Upper lobe of left lung (tissue), 4 donors: ENCODE measurements around the gene MTHFD2L.

Experiments
- POLR2A ChIP-seq, 4 donors: fragments of 450-650 bp; IDR thresholded peaks; one replicate each; pipeline ENCODE4 v1.5.1; 2016 to 2017; ENCODE audit warnings: antibody characterized with exemption in 4 of 4, mild to moderate bottlenecking in 2 of 4
- TF ChIP-seq, protein P1 (sequence below), 6 experiments: fragments of 450-650 bp in 4 of 6; fragments of 200-600 bp in 2 of 6; sonication (generic) in 2 of 6; IDR thresholded peaks; one replicate each; pipeline ENCODE4 v1.5.1; 2016 to 2019; ENCODE audit warnings: antibody characterized with exemption in 6 of 6

DNA sequence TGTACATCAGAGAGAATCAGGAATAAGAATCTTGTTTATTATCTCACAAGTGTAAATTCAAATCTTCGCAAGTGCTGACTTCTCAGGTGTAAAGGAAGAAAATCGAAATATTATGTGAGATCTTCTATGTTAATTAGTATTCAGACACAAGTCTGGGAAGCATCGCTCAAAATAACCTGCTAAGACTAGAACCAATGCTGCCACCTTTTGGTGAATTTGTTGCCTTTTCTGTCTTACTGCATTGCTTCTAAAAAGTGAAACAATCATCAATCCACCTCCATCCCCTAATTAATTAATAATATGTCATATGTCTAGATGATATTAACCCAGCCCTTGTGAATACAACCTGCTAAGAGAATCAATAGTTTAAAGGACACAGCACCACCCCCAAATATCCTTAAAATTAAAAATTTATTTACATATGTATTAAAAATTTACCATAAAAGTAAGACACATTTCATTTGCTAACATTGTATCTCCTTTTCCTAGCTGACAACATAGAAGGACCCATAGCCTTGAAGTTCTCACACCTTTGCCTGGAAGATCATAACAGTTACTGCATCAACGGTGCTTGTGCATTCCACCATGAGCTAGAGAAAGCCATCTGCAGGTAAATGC, 153.9 kb downstream of the MTHFD2L start:
- no peak for TF ChIP-seq POLR2A (IDR thresholded peaks at IDR 0.05)
- TF ChIP-seq, protein P1, sequence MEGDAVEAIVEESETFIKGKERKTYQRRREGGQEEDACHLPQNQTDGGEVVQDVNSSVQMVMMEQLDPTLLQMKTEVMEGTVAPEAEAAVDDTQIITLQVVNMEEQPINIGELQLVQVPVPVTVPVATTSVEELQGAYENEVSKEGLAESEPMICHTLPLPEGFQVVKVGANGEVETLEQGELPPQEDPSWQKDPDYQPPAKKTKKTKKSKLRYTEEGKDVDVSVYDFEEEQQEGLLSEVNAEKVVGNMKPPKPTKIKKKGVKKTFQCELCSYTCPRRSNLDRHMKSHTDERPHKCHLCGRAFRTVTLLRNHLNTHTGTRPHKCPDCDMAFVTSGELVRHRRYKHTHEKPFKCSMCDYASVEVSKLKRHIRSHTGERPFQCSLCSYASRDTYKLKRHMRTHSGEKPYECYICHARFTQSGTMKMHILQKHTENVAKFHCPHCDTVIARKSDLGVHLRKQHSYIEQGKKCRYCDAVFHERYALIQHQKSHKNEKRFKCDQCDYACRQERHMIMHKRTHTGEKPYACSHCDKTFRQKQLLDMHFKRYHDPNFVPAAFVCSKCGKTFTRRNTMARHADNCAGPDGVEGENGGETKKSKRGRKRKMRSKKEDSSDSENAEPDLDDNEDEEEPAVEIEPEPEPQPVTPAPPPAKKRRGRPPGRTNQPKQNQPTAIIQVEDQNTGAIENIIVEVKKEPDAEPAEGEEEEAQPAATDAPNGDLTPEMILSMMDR (IDR thresholded peaks at IDR 0.05) = peak in 4 of 6 experiments; percentile 44 to 58 (median 50)
